ENCODE measurements around the gene RUSC2.

Gene RUSC2

GRCh38 chr9:35500130-35500748 is 10.3 kb downstream of the RUSC2 start:
- ATAC-seq (ENCODE audit: insufficient read depth, low read depth) (no peak), DNase-seq (no peak)
- H3K27me3 ChIP-seq (ENCODE audit: insufficient read depth, low read length, poor library complexity), result no peaks in the 10 kb centered on the region
- no peaks in the 10 kb centered on the region for H4K20me1 ChIP-seq (ENCODE audit: insufficient read depth, low read length)
- no peak overlapping the region for H3K9ac ChIP-seq (ENCODE audit: low read depth, low read length)
- no peaks in the 10 kb centered on the region for H3K4me1 ChIP-seq (ENCODE audit: insufficient read depth, low read length)
- no peak overlapping the region for H3K27ac ChIP-seq (ENCODE audit: low read length)
- TF ChIP-seq EZH2 (IDR thresholded peaks at IDR 0.05; ENCODE audit: borderline replicate concordance, low read depth, low read length, severe bottlenecking), result no peak
- TF ChIP-seq CTCF (IDR thresholded peaks at IDR 0.05; ENCODE audit: borderline replicate concordance, extremely low read depth, low read length, poor library complexity, severe bottlenecking), result no peak
- H3K9me3 ChIP-seq (ENCODE audit: insufficient read depth, low read length, severe bottlenecking), result no peaks in the 10 kb centered on the region
- H3K4me3 ChIP-seq (ENCODE audit: low read depth in 1 of 2, low read length in 2 of 2), result no peak overlapping the region
- no peaks in the 10 kb centered on the region for H3K79me2 ChIP-seq (ENCODE audit: insufficient read depth, low read length)
- H3K36me3 ChIP-seq (ENCODE audit: insufficient read depth, low read length), result no peaks in the 10 kb centered on the region
- H3K4me2 ChIP-seq (ENCODE audit: insufficient read depth, low read length), result no peak overlapping the region
- no peak overlapping the region for H2AFZ ChIP-seq (ENCODE audit: low read depth, low read length)

DNA sequence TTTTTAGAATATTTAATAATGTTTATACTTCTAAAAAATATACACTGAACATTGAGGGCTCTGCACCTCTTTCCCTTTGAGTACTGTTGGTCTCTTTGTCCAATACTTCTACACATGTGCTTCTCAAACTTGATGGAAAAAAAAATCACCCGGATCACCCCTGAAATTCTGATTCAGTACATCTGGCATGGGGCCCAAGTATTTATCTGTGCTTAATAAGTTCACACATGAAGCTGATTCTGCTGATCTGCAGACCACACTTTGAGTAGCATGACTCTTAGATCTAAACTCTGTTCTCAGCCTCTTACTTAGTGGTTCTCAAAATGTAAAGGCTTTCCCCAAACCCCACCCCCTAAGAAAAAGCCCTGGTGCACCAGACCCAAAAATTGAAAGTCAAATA is 12.0 kb downstream of the RUSC2 start:
- DNase-seq (no peak), ATAC-seq (ENCODE audit: insufficient read depth, low read depth) (no peak)
- Histone ChIP-seq H3K4me1 (ENCODE audit: insufficient read depth, low read length) (no peaks in the 10 kb centered on the region), H3K4me2 (ENCODE audit: insufficient read depth, low read length) (no peak overlapping the region), H3K36me3 (ENCODE audit: insufficient read depth, low read length) (no peaks in the 10 kb centered on the region), H2AFZ (ENCODE audit: low read depth, low read length) (no peak overlapping the region), H3K27me3 (ENCODE audit: insufficient read depth, low read length, poor library complexity) (no peaks in the 10 kb centered on the region), H3K9ac (ENCODE audit: low read depth, low read length) (no peak overlapping the region), H3K4me3 (ENCODE audit: low read depth in 1 of 2, low read length in 2 of 2) (no peak overlapping the region), H3K27ac (ENCODE audit: low read length) (no peak overlapping the region), H3K79me2 (ENCODE audit: insufficient read depth, low read length) (no peaks in the 10 kb centered on the region), H3K9me3 (ENCODE audit: insufficient read depth, low read length, severe bottlenecking) (no peaks in the 10 kb centered on the region), H4K20me1 (ENCODE audit: insufficient read depth, low read length) (no peaks in the 10 kb centered on the region)
- no peak for TF ChIP-seq EZH2 (IDR thresholded peaks at IDR 0.05; ENCODE audit: borderline replicate concordance, low read depth, low read length, severe bottlenecking)
- TF ChIP-seq CTCF (IDR thresholded peaks at IDR 0.05; ENCODE audit: borderline replicate concordance, extremely low read depth, low read length, poor library complexity, severe bottlenecking), result no peak

DNA sequence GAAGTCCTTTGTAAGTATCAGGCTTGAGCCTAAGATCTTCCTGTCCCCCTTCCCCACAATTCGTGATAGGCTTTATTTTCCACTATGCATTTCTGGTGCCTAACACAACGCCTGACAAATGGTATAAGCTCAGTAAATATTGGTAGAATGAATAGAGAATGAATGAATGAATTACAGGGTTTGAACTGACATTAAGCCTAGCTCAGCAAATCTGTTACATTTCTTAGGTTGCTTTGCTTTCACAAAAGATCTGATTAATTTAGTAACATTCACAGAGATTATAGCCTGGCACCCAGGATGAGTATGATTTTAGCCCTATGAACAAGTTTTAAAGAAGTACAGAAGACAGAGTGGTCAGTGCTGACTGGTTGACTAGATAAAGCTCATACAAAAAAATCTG is 16.4 kb downstream of the RUSC2 start:
- Histone ChIP-seq H4K20me1 (ENCODE audit: insufficient read depth, low read length) (no peaks in the 10 kb centered on the region), H3K4me3 (ENCODE audit: low read depth in 1 of 2, low read length in 2 of 2) (no peak overlapping the region), H3K27ac (ENCODE audit: low read length) (no peak overlapping the region), H3K9me3 (ENCODE audit: insufficient read depth, low read length, severe bottlenecking) (no peaks in the 10 kb centered on the region), H3K9ac (ENCODE audit: low read depth, low read length) (no peak overlapping the region), H3K4me1 (ENCODE audit: insufficient read depth, low read length) (no peaks in the 10 kb centered on the region), H3K79me2 (ENCODE audit: insufficient read depth, low read length) (no peaks in the 10 kb centered on the region), H3K27me3 (ENCODE audit: insufficient read depth, low read length, poor library complexity) (peaks cover 11% of the 10 kb centered on the region), H3K4me2 (ENCODE audit: insufficient read depth, low read length) (no peak overlapping the region), H3K36me3 (ENCODE audit: insufficient read depth, low read length) (no peaks in the 10 kb centered on the region), H2AFZ (ENCODE audit: low read depth, low read length) (no peak overlapping the region)
- TF ChIP-seq EZH2 (IDR thresholded peaks at IDR 0.05; ENCODE audit: borderline replicate concordance, low read depth, low read length, severe bottlenecking), result no peak
- no peak for TF ChIP-seq CTCF (IDR thresholded peaks at IDR 0.05; ENCODE audit: borderline replicate concordance, extremely low read depth, low read length, poor library complexity, severe bottlenecking)
- ATAC-seq (ENCODE audit: insufficient read depth, low read depth) (no peak), DNase-seq (no peak)

All from DND-41 (cell line).